NB4 (cell line): Measurements from ENCODE around the gene VAV3.

Experiments
- DNase-seq: peaks from one replicate; pipeline ENCODE4 v3.0.0; 2010; ENCODE audit warnings: low read depth
- H3K4me3 ChIP-seq: one replicate; pipeline ENCODE4 v1.5.1; 2011; ENCODE audit warnings: mild to moderate bottlenecking, low read depth, low read length, moderate library complexity
- CTCF ChIP-seq: IDR thresholded peaks from one replicate; pipeline ENCODE4 v1.5.1; 2012; ENCODE audit warnings: low read depth, low read length
- MAX ChIP-seq: IDR thresholded peaks from 2 replicates; pipeline ENCODE4 v1.6.1; 2011; ENCODE audit warnings: low read depth, low read length
- MYC ChIP-seq: IDR thresholded peaks from 2 replicates; pipeline ENCODE4 v1.6.1; 2011; ENCODE audit warnings: low read depth, low read length
- POLR2A ChIP-seq: IDR thresholded peaks from 2 replicates; pipeline ENCODE4 v1.6.1; 2011; ENCODE audit warnings: mild to moderate bottlenecking; ENCODE audit not compliant: insufficient read length; ENCODE audit errors: extremely low read depth

Gene VAV3

DNA sequence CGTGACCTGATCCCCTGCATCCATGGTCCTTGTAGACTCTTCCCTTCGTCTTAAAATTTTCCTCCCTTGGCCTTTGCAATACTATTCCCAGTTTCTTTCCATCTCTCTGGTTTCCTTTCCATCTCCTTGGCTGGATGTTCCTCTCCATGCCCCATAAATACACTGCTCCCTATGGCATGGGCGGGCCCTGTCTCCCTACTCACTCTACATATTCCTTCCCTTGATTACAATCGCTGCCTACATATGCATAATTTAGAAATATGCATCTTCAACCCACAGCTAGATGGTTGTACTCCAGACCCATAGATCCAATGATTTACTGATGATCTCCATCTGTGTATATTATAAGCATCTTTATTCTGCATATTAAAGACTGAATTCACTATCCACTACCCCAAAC lies 419.1 kb downstream of the VAV3 start:
- DNase-seq: no peak
- H3K4me3 ChIP-seq: no peak overlapping the region
- TF ChIP-seq MYC: no peak
- TF ChIP-seq MAX: no peak
- no peak for TF ChIP-seq CTCF
- TF ChIP-seq POLR2A: no peak

GRCh38 chr1:107545056-107545577 lies 419.9 kb downstream of the VAV3 start:
- no peak overlapping the region for H3K4me3 ChIP-seq
- TF ChIP-seq MAX (no peak), CTCF (no peak), POLR2A (no peak), MYC (no peak)
- DNase-seq: no peak

GRCh38 chr1:107544285-107544684 lies 420.7 kb downstream of the VAV3 start:
- no peak overlapping the region for H3K4me3 ChIP-seq
- no peak for DNase-seq
- TF ChIP-seq CTCF: no peak
- no peak for TF ChIP-seq MAX
- TF ChIP-seq POLR2A: no peak
- TF ChIP-seq MYC: no peak

DNA sequence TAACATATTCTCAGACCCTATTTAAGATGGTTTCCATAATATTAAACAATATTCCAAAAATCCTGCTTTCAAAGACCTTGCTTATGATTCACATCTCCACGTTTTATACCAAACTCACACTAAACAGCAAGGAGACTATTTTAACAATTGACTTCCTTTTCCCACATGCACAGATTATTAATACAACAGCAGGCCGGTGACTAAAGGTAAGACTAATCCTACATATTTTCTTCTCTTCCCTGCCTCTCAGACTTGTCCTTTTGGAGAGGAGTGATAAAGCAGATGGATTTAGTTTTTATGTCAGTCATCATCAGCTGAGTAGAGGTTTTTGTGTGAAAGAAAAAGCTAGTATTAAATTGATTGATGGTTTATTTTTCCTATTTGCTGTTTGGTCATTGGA lies 423.6 kb downstream of the VAV3 start:
- TF ChIP-seq MAX (no peak), MYC (no peak), CTCF (no peak), POLR2A (no peak)
- no peak for DNase-seq
- H3K4me3 ChIP-seq: no peak overlapping the region

GRCh38 chr1:107538502-107538901 lies 426.5 kb downstream of the VAV3 start:
- TF ChIP-seq POLR2A: no peak
- no peak for TF ChIP-seq MAX
- no peak for TF ChIP-seq CTCF
- TF ChIP-seq MYC: no peak
- no peak for DNase-seq
- no peak overlapping the region for H3K4me3 ChIP-seq

DNA sequence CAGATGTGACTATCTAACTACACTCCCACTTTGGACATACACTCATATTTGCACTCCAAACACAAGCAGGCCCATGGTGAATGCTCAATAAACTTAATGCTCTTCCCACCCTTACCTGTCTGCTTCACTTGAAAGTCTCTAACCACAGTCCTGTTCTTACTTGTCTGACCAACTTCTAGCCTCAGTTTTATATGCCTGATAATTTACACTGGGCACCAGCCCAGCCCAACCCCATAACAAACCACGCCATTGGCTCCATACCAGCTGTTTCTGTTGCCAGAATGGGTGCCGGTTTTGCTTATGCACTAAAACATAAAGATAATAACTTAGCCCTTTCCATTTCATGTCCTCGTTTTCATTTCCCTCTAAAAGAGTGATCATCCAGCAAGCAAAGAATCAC lies 428.7 kb downstream of the VAV3 start:
- no peak overlapping the region for H3K4me3 ChIP-seq
- no peak for DNase-seq
- TF ChIP-seq MYC: no peak
- TF ChIP-seq CTCF: no peak
- no peak for TF ChIP-seq POLR2A
- TF ChIP-seq MAX: no peak
